OCI-LY7 (cell line): Measurements from ENCODE around the gene PATJ. TPM values are rescaled to one million over a fixed set of nuclear protein-coding genes. Genes with fewer than 3 reads are reported as not detected.
"Not testable (repeated sequence)": the region's sequence is repeated elsewhere in the genome, so short reads cannot be mapped to it uniquely, and the experiment has no call there.

Experiments used
- BruUV-seq: library from RNA; stranded (reverse); fragments of 400-500 nt; replicated peaks from 2 replicates; lab custom pipeline; 2021; lab: Mats Ljungman, UMichigan
- CTCF ChIA-PET: fragments of 300-600 bp; sonication (Branson Sonifier 250); formaldehyde crosslinking; loops from one replicate; lab custom pipeline; 2022; ENCODE audit warnings: antibody characterized with exemption; ENCODE audit not compliant: unreplicated experiment; lab: Charles Lee
- POLR2A ChIA-PET: fragments of 300-600 bp; sonication (Branson Sonifier 250); formaldehyde crosslinking; loops from one replicate; lab custom pipeline; 2022; ENCODE audit warnings: antibody characterized with exemption; lab: Charles Lee
- DNase-seq: peaks from one replicate; pipeline ENCODE4 v3.0.0-alpha.2; 2015; ENCODE audit warnings: low spot score
- H2AFZ ChIP-seq: fragments of 200-600 bp; sonication (generic), shearing (Covaris generic); 2 replicates; pipeline ENCODE4 v1.6.1; 2014; ENCODE audit warnings: mild to moderate bottlenecking, antibody characterized with exemption, low read length, moderate library complexity
- H3K27ac ChIP-seq: fragments of 200-600 bp; sonication (generic); 2 replicates; pipeline ENCODE4 v1.5.1; 2014; ENCODE audit warnings: mixed run types, low read depth, mild to moderate bottlenecking, moderate library complexity, low read length, inconsistent platforms; ENCODE audit not compliant: poor library complexity, severe bottlenecking
- H3K36me3 ChIP-seq: fragments of 200-600 bp; sonication (generic); 2 replicates; pipeline ENCODE4 v1.6.1; 2014; ENCODE audit warnings: mild to moderate bottlenecking, antibody characterized with exemption, low read length, moderate library complexity, mixed read lengths; ENCODE audit not compliant: insufficient read depth
- H3K4me1 ChIP-seq: fragments of 200-600 bp; sonication (generic); 2 replicates; pipeline ENCODE4 v1.5.1; 2014; ENCODE audit warnings: mild to moderate bottlenecking, low read length; ENCODE audit not compliant: insufficient read depth, poor library complexity, severe bottlenecking
- H3K4me2 ChIP-seq: fragments of 200-600 bp; sonication (generic); 2 replicates; pipeline ENCODE4 v1.6.1; 2014; ENCODE audit warnings: mild to moderate bottlenecking, low read length
- H3K4me3 ChIP-seq: fragments of 200-600 bp; sonication (generic); 2 replicates; pipeline ENCODE4 v1.5.1; 2014; ENCODE audit warnings: mild to moderate bottlenecking, low read depth, low read length; ENCODE audit not compliant: poor library complexity, severe bottlenecking
- H3K79me2 ChIP-seq: fragments of 200-600 bp; sonication (generic); 2 replicates; pipeline ENCODE4 v1.6.1; 2016; ENCODE audit warnings: low read depth, mild to moderate bottlenecking, low read length, moderate library complexity, mixed read lengths; ENCODE audit not compliant: insufficient read depth
- H3K9me2 ChIP-seq: fragments of 200-600 bp; sonication (generic); 2 replicates; pipeline ENCODE4 v1.6.1; 2016; ENCODE audit warnings: mild to moderate bottlenecking, low read length, mixed read lengths; ENCODE audit not compliant: insufficient read depth
- H3K9me3 ChIP-seq: fragments of 200-600 bp; sonication (generic); 2 replicates; pipeline ENCODE4 v1.6.1; 2014; ENCODE audit warnings: mild to moderate bottlenecking, mixed run types, low read length, mixed read lengths
- H4K20me1 ChIP-seq: fragments of 200-600 bp; sonication (generic); 2 replicates; pipeline ENCODE4 v1.6.1; 2014; ENCODE audit warnings: mild to moderate bottlenecking, antibody characterized with exemption, low read length, moderate library complexity, mixed read lengths; ENCODE audit not compliant: insufficient read depth
- EZH2phosphoT487 ChIP-seq: fragments of 200-600 bp; sonication (generic); IDR thresholded peaks from 2 replicates; pipeline ENCODE4 v1.6.1; 2018; ENCODE audit warnings: low read depth, borderline replicate concordance, mild to moderate bottlenecking, mixed run types, antibody characterized with exemption, low read length, moderate library complexity, mixed read lengths
- intact Hi-C: fragments of 100-400 bp; cut with micrococcal nuclease; formaldehyde crosslinking; loops from one replicate; pipeline ENCODE4 v1.10.0; 2022; ENCODE audit not compliant: unreplicated experiment
- total RNA-seq, 2 experiments: library from RNA; depleted of rRNA in 1 of 2; stranded (reverse); fragments of >200 nt in 1 of 2; shearing (Covaris generic) in 1 of 2; gene quantifications; 2 replicates each; pipeline ENCODE4 v1.2.3, GENCODE V29; 2014 to 2022
- TF ChIP-seq, protein P1 (sequence below): fragments of 200-600 bp; sonication (generic); conservative IDR thresholded peaks from 2 replicates; pipeline ENCODE4 v1.5.1; 2014; ENCODE audit warnings: mild to moderate bottlenecking, antibody characterized with exemption, low read length, moderate library complexity, mixed read lengths

The PATJ gene
- total RNA-seq, 2 experiments from 2014 or later = 0.95 to 4.0 TPM

DNA sequence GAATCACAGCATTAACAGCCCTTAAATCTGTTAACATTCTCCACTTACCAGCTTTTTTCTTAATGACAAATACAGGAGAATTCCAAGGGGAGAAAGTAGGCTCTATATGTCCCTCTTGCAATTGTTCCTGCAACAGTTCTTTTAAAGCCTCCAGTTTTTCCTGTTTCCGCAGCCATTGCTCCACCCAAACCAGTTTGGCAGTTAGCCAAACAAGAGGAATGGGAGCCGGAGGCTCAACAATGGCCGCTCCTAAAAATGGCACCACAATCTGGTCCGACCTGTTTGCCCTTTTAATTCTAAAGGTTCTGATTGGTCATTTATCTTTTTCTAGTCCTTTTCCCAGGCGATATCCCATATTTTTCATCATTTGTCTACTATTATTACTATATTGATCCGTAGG, 438.4 kb downstream of the PATJ start:
- Histone ChIP-seq H3K4me2 (no peak overlapping the region), H2AFZ (no peak overlapping the region), H4K20me1 (no peaks in the 10 kb centered on the region), H3K4me1 (no peaks in the 10 kb centered on the region), H3K4me3 (no peak overlapping the region), H3K9me3 (no peaks in the 10 kb centered on the region), H3K36me3 (no peaks in the 10 kb centered on the region), H3K79me2 (no peaks in the 10 kb centered on the region), H3K9me2 (no peaks in the 10 kb centered on the region), H3K27ac (no peak overlapping the region)
- intact Hi-C loops = no loop called here
- no peak for DNase-seq
- ChIA-PET POLR2A (no interaction called here), CTCF (no interaction called here)
- BruUV-seq = no TSS peak
- TF ChIP-seq EZH2phosphoT487 = no peak
- TF ChIP-seq, protein P1, sequence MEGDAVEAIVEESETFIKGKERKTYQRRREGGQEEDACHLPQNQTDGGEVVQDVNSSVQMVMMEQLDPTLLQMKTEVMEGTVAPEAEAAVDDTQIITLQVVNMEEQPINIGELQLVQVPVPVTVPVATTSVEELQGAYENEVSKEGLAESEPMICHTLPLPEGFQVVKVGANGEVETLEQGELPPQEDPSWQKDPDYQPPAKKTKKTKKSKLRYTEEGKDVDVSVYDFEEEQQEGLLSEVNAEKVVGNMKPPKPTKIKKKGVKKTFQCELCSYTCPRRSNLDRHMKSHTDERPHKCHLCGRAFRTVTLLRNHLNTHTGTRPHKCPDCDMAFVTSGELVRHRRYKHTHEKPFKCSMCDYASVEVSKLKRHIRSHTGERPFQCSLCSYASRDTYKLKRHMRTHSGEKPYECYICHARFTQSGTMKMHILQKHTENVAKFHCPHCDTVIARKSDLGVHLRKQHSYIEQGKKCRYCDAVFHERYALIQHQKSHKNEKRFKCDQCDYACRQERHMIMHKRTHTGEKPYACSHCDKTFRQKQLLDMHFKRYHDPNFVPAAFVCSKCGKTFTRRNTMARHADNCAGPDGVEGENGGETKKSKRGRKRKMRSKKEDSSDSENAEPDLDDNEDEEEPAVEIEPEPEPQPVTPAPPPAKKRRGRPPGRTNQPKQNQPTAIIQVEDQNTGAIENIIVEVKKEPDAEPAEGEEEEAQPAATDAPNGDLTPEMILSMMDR = no peak

DNA sequence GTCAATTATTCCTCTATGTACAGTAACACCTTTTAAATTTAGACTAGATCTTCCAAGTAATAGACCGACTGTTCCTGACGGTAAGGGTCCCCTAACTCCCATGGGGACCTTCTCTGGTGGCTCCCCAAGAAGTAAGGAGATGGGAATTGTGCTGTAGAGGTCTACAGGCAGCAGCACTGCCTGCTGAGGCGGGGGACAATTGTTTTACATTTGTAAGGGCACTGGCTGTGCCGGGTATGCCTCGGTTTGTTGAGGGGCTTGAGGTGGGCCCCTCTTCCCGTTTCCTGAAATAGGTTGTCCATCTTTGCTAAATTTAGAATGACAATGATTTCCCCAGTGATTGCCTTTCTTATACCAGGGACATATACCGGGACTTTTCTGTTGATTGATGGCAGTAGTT, 439.3 kb downstream of the PATJ start:
- H3K9me3 ChIP-seq = no peaks in the 10 kb centered on the region
- H3K4me2 ChIP-seq = no peak overlapping the region

DNA sequence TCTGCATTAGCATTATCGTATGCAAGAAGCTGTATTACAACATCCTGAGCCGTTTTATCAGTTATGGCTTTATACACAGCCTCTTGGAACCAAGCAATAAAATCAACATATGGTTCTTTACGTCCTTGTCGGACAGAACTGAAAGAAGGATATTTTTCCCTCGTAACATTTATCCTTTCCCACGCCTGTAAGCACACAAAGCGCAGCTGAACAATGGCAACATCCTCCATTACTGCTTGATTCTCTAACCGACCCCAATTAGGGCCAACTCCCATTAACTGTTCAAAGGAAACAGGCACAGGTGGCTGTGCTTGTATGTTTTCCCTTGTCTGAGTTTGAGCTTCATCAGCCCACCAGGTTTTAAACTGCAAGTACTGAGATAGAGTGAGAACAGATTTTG, 439.9 kb downstream of the PATJ start:
- H4K20me1 ChIP-seq, CTCF ChIA-PET, DNase-seq, H3K79me2 ChIP-seq, H3K27ac ChIP-seq, H3K4me2 ChIP-seq, H2AFZ ChIP-seq, H3K4me1 ChIP-seq, intact Hi-C loops, H3K9me2 ChIP-seq, H3K4me3 ChIP-seq, POLR2A ChIA-PET, H3K36me3 ChIP-seq, BruUV-seq, H3K9me3 ChIP-seq: not testable (repeated sequence)

More for the DNA sequence above, 439.3 kb downstream of the PATJ start:
- Histone ChIP-seq H3K4me3 (no peak overlapping the region), H3K79me2 (no peaks in the 10 kb centered on the region), H4K20me1 (no peaks in the 10 kb centered on the region), H3K9me2 (no peaks in the 10 kb centered on the region), H3K27ac (no peak overlapping the region), H2AFZ (no peak overlapping the region), H3K36me3 (no peaks in the 10 kb centered on the region), H3K4me1 (no peaks in the 10 kb centered on the region)
- ChIA-PET CTCF (no interaction called here), POLR2A (no interaction called here)
- TF ChIP-seq, protein P1 = no peak
- no peak for TF ChIP-seq EZH2phosphoT487
- DNase-seq = no peak
- intact Hi-C loops = no loop called here
- BruUV-seq = no TSS peak

DNA sequence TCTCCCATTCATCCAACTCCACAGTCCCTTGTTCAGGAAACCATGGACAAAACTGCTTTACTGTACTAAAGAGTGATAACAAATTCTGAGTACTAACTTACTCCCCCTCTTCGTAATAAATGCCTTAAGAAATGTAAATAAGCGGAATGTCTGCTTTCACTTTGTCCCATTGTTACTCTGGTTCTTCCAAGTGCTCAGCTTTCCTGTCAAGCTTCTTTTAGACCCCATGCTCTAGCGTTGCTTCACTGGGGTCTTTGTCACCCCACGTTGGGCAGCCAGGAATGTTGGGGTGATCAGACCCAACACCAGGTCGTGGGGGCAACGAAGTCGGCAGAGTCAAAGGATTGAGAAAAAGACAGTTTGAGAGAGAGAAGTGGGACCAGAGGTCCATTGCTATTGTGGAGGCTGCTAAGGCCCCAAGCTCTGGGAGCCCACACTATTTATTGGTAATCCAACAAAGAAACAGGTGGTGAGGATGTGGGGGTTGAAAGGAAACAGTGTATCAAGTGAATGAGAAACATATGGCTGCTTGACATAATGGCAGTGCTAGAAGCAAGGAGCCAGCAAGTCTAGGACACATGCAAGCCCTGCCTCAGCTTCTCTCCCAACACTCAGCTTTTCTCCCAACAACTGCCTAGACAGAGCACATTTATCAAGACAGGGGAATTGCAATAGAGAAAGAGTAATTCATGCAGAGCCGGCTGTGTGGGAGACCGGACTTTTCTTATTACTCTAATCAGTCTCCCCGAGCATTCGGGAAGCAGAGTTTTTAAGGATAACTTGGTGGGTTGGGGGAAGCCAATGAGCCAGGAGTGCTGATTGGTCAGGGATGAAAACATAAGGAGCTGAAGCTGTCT, 441.1 kb downstream of the PATJ start:
- H3K27ac ChIP-seq, H2AFZ ChIP-seq, H3K4me3 ChIP-seq, H4K20me1 ChIP-seq, H3K9me3 ChIP-seq, intact Hi-C loops, DNase-seq, H3K36me3 ChIP-seq, BruUV-seq, H3K4me2 ChIP-seq, H3K4me1 ChIP-seq, H3K79me2 ChIP-seq, POLR2A ChIA-PET, H3K9me2 ChIP-seq: not testable (repeated sequence)
- CTCF ChIA-PET = interaction anchor here (0.6 kb wide), 1 partner anchor 247 kb away, joined by 3 read pairs; no protein-coding TSS in a partner anchor
